GM12872 (cell line): Measurements from ENCODE around the gene MESD.

Experiments used
- CTCF ChIP-seq: IDR thresholded peaks from 3 replicates; pipeline ENCODE4 v1.5.1; 2011; ENCODE audit warnings: low read depth, mild to moderate bottlenecking, low read length, moderate library complexity; ENCODE audit not compliant: insufficient read depth

The MESD gene

DNA sequence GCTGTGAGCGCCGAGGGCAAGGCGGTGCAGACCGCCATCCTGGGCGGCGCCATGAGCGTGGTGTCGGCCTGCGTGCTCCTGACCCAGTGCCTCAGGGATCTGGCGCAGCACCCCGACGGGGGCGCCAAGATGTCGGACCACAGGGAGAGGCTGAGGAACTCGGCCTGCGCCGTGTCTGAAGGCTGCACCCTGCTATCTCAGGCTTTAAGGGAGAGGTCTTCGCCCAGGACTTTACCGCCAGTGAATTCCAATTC, 13.4 kb upstream of the MESD start:
- no peak for TF ChIP-seq CTCF

DNA sequence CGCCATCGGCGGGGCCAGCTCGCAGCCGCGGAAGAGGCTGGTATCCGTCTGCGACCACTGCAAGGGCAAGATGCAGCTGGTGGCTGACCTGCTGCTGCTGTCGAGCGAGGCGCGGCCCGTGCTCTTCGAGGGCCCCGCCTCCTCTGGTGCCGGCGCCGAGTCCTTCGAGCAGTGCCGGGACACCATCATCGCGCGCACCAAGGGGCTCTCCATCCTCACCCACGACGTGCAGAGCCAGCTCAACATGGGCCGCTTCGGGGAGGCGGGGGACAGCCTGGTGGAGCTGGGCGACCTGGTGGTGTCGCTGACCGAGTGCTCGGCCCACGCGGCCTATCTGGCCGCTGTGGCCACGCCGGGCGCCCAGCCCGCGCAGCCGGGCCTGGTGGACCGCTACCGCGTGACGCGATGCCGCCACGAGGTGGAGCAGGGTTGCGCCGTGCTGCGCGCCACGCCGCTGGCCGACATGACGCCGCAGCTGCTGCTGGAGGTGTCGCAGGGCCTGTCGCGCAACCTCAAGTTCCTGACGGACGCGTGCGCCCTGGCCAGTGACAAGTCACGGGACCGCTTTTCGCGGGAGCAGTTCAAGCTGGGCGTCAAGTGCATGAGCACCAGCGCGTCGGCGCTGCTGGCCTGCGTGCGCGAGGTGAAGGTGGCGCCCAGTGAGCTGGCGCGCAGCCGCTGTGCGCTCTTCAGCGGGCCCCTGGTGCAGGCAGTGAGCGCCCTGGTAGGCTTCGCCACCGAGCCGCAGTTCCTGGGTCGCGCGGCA, 12.9 kb upstream of the MESD start:
- TF ChIP-seq CTCF = no peak

- TF ChIP-seq CTCF = no peak
Observed at GRCh38 chr15:81002009-81002330, 12.4 kb upstream of the MESD start.

DNA sequence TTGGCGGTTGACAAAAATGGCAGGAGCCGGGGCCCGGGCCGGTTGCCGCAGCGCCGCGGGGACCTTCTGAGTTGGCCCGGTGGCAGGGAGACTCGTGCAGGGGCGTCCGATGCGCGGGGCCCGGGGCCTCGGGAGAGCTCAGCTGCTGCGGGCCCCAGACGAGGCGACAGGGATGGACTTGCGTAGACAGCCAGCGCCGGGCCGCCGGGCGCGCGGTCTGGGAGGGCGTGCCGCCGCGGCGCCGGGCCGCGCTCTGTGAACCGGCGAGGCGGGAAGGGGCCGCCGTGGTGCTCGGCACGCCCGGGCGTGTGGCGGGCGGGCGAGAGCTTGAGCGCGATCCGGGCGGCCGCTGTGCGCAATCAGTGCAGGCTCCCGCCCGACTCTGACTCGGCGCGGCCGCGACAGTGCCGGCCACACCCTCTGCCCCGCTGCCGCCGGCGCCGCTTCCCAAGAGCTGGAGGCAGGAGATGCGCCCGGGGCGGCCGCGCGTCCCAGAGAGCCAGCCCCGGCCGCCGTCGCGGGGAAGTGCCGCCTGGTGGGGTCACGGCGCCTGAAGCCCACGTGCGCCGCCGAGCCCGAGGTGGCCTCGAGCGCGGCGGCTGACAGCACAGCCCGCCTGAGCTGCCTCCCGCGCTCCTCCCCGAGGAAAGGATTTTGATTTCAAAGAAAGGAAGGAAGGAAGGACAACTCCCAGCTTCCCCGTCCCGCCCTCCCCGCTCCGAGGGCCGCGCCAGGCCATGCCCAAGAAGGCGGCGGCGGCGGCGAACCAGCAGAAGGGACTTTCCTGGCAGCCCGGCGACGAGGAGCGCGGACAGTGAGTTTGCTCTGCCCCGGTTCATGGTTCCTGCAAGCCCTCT, 11.8 kb upstream of the MESD start:
- no peak for TF ChIP-seq CTCF

DNA sequence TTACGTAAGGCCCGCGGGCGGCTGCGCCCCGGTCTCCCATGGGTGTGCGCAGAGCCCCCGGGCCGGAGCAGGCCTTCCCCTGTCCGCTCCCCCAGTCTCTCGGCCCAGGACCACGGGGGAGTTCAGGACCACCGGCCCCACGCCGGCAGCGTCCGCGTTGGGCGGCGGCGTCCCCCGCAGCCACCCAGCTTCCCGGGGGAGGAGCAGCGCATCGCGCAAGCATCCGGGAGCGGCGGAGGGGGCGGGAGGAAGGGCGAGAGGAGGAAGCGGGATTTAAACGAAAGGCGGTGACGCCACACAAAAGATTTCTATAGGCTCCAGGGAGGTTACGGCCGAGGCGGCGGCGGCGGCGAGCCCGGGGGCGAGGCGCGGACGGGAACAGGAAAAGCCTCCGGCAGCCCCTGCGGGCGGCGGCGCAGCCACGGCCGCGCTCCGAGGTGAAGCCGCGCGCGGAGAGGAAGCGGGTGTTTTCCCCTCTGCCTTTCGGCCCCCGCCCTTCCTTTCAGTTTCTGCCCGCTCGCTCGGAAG, 11.1 kb upstream of the MESD start, which contains the start of gene TLNRD1:
TSS of gene TLNRD1 (plus strand) at position 300 of the 528 bp plus-strand sequence. CDS start 1,349 bp downstream, outside the sequence.
- TF ChIP-seq CTCF = no peak

GRCh38 chr15:81000144-81000623, 10.6 kb upstream of the MESD start:
- TF ChIP-seq CTCF = no peak

DNA sequence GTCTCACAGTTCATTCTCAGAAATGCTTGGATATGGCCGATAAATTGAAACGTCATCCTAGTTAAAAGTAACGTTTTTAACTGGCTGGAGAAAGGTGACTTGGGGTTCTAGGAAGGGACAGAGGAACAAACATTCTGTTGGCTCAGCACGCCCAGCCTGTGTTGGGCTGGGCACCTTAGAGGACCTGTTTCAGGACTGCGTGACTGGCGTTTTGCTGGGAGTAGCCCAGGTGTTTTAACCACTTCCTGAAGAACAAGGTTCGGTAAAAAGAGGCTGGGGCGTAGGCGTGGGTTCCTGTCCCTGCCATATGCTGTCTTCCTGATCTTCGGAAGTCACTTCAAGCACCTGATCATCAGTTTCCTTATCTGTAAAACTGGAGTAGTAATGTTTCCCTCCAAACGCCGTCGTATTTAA, 10.0 kb upstream of the MESD start:
- no peak for TF ChIP-seq CTCF
